HG03439 (cell line): ENCODE results near the gene VWA7.

Experiments used
- ATAC-seq: cut with Tn5 transposase; IDR thresholded peaks from one replicate; pipeline ENCODE4 v1.9.1; 2021; ENCODE audit warnings: mild to moderate bottlenecking, moderate library complexity; ENCODE audit not compliant: unreplicated experiment

Gene VWA7

GRCh38 chr6:31758281-31758680, 18.8 kb downstream of the VWA7 start:
- no peak for ATAC-seq

- no peak for ATAC-seq
Measured at GRCh38 chr6:31752739-31753319, 24.3 kb downstream of the VWA7 start.

- ATAC-seq, result no peak
Measured at GRCh38 chr6:31750411-31751022, 26.6 kb downstream of the VWA7 start.

- ATAC-seq, result no peak
Measured at GRCh38 chr6:31749301-31750036, 27.7 kb downstream of the VWA7 start.

GRCh38 chr6:31744422-31744821, 32.7 kb downstream of the VWA7 start:
- no peak for ATAC-seq

GRCh38 chr6:31742894-31743293, 34.2 kb downstream of the VWA7 start:
- ATAC-seq, result no peak

GRCh38 chr6:31741815-31742214, 35.3 kb downstream of the VWA7 start:
- ATAC-seq, result no peak

- ATAC-seq, result no peak
Measured at GRCh38 chr6:31740397-31741223, 36.5 kb downstream of the VWA7 start.

GRCh38 chr6:31739639-31740396, 37.3 kb downstream of the VWA7 start, which contains the start of gene MSH5:
Gene MSH5 (plus strand): TSS chr6:31740005. CDS start chr6:31740467, 462 bp downstream.
- peak; percentile 77 for ATAC-seq

- no peak for ATAC-seq
Measured at GRCh38 chr6:31737991-31738979, 38.8 kb downstream of the VWA7 start.

- ATAC-seq, result no peak
Measured at GRCh38 chr6:31737315-31737990, 39.7 kb downstream of the VWA7 start.

- no peak for ATAC-seq
Measured at GRCh38 chr6:31736768-31737314, 40.3 kb downstream of the VWA7 start.

- ATAC-seq, result no peak
Measured at GRCh38 chr6:31736021-31736767, 40.9 kb downstream of the VWA7 start, which contains the start of gene CLIC1. Gene CLIC1 (minus strand): TSS chr6:31736530. CDS start chr6:31736300, 230 bp downstream.

- ATAC-seq, result no peak
Measured at GRCh38 chr6:31734821-31735406, 42.2 kb downstream of the VWA7 start.

- ATAC-seq, result no peak
Measured at GRCh38 chr6:31734247-31734820, 42.8 kb downstream of the VWA7 start.

GRCh38 chr6:31733734-31734133, 43.4 kb downstream of the VWA7 start:
- ATAC-seq, result no peak

GRCh38 chr6:31732029-31732428, 45.1 kb downstream of the VWA7 start:
- no peak for ATAC-seq
